Endothelial cell of umbilical vein (primary cell): ENCODE results near the gene ZNF652. TPM values are rescaled to one million over a fixed set of nuclear protein-coding genes. Genes with fewer than 3 reads are reported as not detected.

Source experiments
- BruUV-seq: library from RNA; stranded (reverse); fragments of 400-500 nt; replicated peaks from 2 replicates; lab custom pipeline; 2021; lab: Mats Ljungman, UMichigan
- CTCF ChIA-PET: fragments of 300-600, 350-600 bp; sonication (Branson Sonifier 250); formaldehyde crosslinking; loops from one replicate; lab custom pipeline; 2021; ENCODE audit warnings: antibody characterized with exemption, inconsistent platforms; lab: Charles Lee
- POLR2A ChIA-PET: fragments of 300-600, 350-600 bp; sonication (Branson Sonifier 250); formaldehyde crosslinking; loops from one replicate; lab custom pipeline; 2021; ENCODE audit warnings: antibody characterized with exemption, inconsistent platforms; lab: Charles Lee
- DNase-seq: peaks from one replicate; pipeline ENCODE4 v3.0.0-alpha.2; 2011; ENCODE audit warnings: low read depth, low spot score
- FAIRE-seq: peaks from 2 replicates; lab custom pipeline; 2011; peaks lifted over from hg19 to GRCh38; lab: Jason Lieb, UNC
- H2AFZ ChIP-seq: 2 replicates; pipeline ENCODE4 v1.6.0; 2012; ENCODE audit warnings: low read depth, low read length, control low read depth, inconsistent platforms
- H3K27ac ChIP-seq: 2 replicates; pipeline ENCODE4 v1.5.1; 2011; ENCODE audit warnings: low read depth, mild to moderate bottlenecking, control low read depth, low read length, moderate library complexity; ENCODE audit not compliant: insufficient read depth
- H3K27me3 ChIP-seq, 2 experiments: 2 replicates each; pipeline versions ENCODE4 v1.6.0 to v1.6.1; 2011; ENCODE audit warnings: low read length in 2 of 2, mixed read lengths in 1 of 2; ENCODE audit not compliant: control insufficient read depth in 2 of 2, insufficient read depth in 2 of 2
- H3K36me3 ChIP-seq, 2 experiments: 2 replicates in 1 of 2; 3 replicates in 1 of 2; pipeline ENCODE4 v1.5.1; 2011; ENCODE audit warnings: low read length in 2 of 2, mild to moderate bottlenecking in 1 of 2, moderate library complexity in 1 of 2; ENCODE audit not compliant: control insufficient read depth in 2 of 2, insufficient read depth in 2 of 2; ENCODE audit errors: extremely low read depth in 1 of 2
- H3K4me1 ChIP-seq: 3 replicates; pipeline ENCODE4 v1.5.1; 2011; ENCODE audit warnings: mild to moderate bottlenecking, low read length; ENCODE audit not compliant: control insufficient read depth, insufficient read depth; ENCODE audit errors: extremely low read depth
- H3K4me2 ChIP-seq: 2 replicates; pipeline ENCODE4 v1.6.1; 2011; ENCODE audit warnings: low read length, control low read depth, mixed read lengths; ENCODE audit not compliant: insufficient read depth
- H3K4me3 ChIP-seq, 3 experiments: fragments of 200-600 bp in 1 of 3; sonication (generic), shearing (Covaris generic) in 1 of 3; replicated peaks in 1 of 3; 2 replicates each; pipeline ENCODE4 v1.5.1; 2011 to 2016; ENCODE audit warnings: control low read depth in 3 of 3, low read length in 3 of 3, mild to moderate bottlenecking in 2 of 3, inconsistent platforms in 1 of 3, low read depth in 1 of 3, moderate library complexity in 1 of 3; ENCODE audit not compliant: insufficient read depth in 1 of 3
- H3K79me2 ChIP-seq: 2 replicates; pipeline ENCODE4 v1.6.0; 2012; ENCODE audit warnings: low read length, inconsistent platforms; ENCODE audit not compliant: control insufficient read depth, insufficient read depth
- H3K9ac ChIP-seq: replicated peaks from 2 replicates; pipeline ENCODE3; 2011; ENCODE audit warnings: low read length, control low read depth; ENCODE audit not compliant: insufficient read depth; ENCODE audit errors: extremely low read depth
- H3K9me1 ChIP-seq: replicated peaks from 3 replicates; pipeline ENCODE4 v1.6.0; 2011; ENCODE audit warnings: mild to moderate bottlenecking, low read length; ENCODE audit not compliant: control insufficient read depth, insufficient read depth; ENCODE audit errors: extremely low read depth
- H3K9me3 ChIP-seq: replicated peaks from 2 replicates; pipeline ENCODE4 v1.5.1; 2012; ENCODE audit warnings: low read length, inconsistent platforms; ENCODE audit not compliant: control insufficient read depth, insufficient read depth
- H4K20me1 ChIP-seq: replicated peaks from 2 replicates; pipeline ENCODE3; 2011; ENCODE audit warnings: mild to moderate bottlenecking, low read length; ENCODE audit not compliant: control insufficient read depth, insufficient read depth; ENCODE audit errors: extremely low read depth
- EZH2 ChIP-seq: IDR thresholded peaks from 2 replicates; pipeline ENCODE4 v1.6.1; 2012; ENCODE audit warnings: borderline replicate concordance, low read depth, mild to moderate bottlenecking, moderate library complexity, low read length, inconsistent platforms; ENCODE audit not compliant: severe bottlenecking
- FOS ChIP-seq: IDR thresholded peaks from 2 replicates; pipeline ENCODE4 v1.6.1; 2011; ENCODE audit warnings: mild to moderate bottlenecking, low read length, moderate library complexity, borderline replicate concordance; ENCODE audit not compliant: insufficient read depth
- GATA2 ChIP-seq: IDR thresholded peaks from 2 replicates; pipeline ENCODE4 v1.7.0; 2011; ENCODE audit warnings: low read depth, mild to moderate bottlenecking, moderate library complexity, mixed read lengths, low read length; ENCODE audit not compliant: insufficient read length, insufficient read depth
- JUN ChIP-seq: IDR thresholded peaks from 2 replicates; pipeline ENCODE4 v1.6.1; 2011; ENCODE audit warnings: borderline replicate concordance, low read depth; ENCODE audit not compliant: insufficient read length, insufficient read depth
- MAX ChIP-seq: IDR thresholded peaks from 2 replicates; pipeline ENCODE4 v1.6.1; 2011; ENCODE audit not compliant: insufficient read depth, insufficient read length
- MYC ChIP-seq: IDR thresholded peaks from one replicate; pipeline ENCODE4 v1.6.1; 2011; ENCODE audit warnings: mild to moderate bottlenecking, low read depth, low read length
- POLR2A ChIP-seq: IDR thresholded peaks from 2 replicates; pipeline ENCODE4 v1.6.1; 2012; ENCODE audit warnings: low read depth, mild to moderate bottlenecking, control low read depth, low read length
- POLR2AphosphoS5 ChIP-seq: IDR thresholded peaks from 2 replicates; pipeline ENCODE4 v1.6.1; 2012; ENCODE audit warnings: low read depth, mild to moderate bottlenecking, control low read depth, low read length, moderate library complexity; ENCODE audit not compliant: insufficient read depth
- dilution Hi-C: fragments of 300-500 bp; cut with MboI; formaldehyde crosslinking; loops from one replicate; pipeline ENCODE4 v1.15.0; 2019; ENCODE audit warnings: low sequenced_read_pairs; ENCODE audit not compliant: extremely low pct_ligation_motif_present
- intact Hi-C: fragments of 100-400 bp; cut with micrococcal nuclease; formaldehyde crosslinking; loops from one replicate; pipeline ENCODE4 v1.10.0; 2022
- polyA plus RNA-seq, 4 experiments: library from polyadenylated mRNA; depleted of rRNA in 3 of 4; stranded (reverse) in 3 of 4; unstranded in 1 of 4; fragments of >200 nt; gene quantifications; 2 replicates each; pipeline versions ENCODE4 v1.2.1 to v1.2.3, GENCODE V29; 2011 to 2012; ENCODE audit warnings: missing spikeins in 1 of 4
- total RNA-seq: library from RNA; stranded (reverse); gene quantifications from 2 replicates; pipeline ENCODE4 v1.2.3, GENCODE V29; 2021
- TF ChIP-seq, protein P1 (sequence below), 2 donors: IDR thresholded peaks; 1 replicate in 1 of 2; 2 replicates in 1 of 2; pipeline ENCODE4 v1.5.1; 2011; ENCODE audit warnings: low read length in 2 of 2, mild to moderate bottlenecking in 2 of 2, moderate library complexity in 2 of 2, control low read depth in 1 of 2, inconsistent platforms in 1 of 2, low read depth in 1 of 2; ENCODE audit not compliant: insufficient read depth in 1 of 2; ENCODE audit errors: extremely low read depth in 1 of 2

ZNF652 gene
- total and polyA plus RNA-seq, 2 donors (not counting 3 experiments of a cell fraction or from before 2014, with no cell fraction given), result 6.1 to 18.6 TPM

- no TSS peak for BruUV-seq
- Histone ChIP-seq H2AFZ (no peak overlapping the region), H3K79me2 (no peaks in the 10 kb centered on the region), H3K27me3 (no peaks in the 10 kb centered on the region), H3K36me3 (peaks cover 0 to 7% of the 10 kb centered on the region in 2 experiments), H3K4me1 (no peaks in the 10 kb centered on the region), H3K9me3 (no peaks in the 10 kb centered on the region), H3K4me3 (no peak overlapping the region), H4K20me1 (no peaks in the 10 kb centered on the region), H3K27ac (no peak overlapping the region), H3K9me1 (no peaks in the 10 kb centered on the region), H3K4me2 (no peak overlapping the region), H3K9ac (no peak overlapping the region)
- TF ChIP-seq POLR2AphosphoS5, result no peak
- no peak for TF ChIP-seq MAX
- TF ChIP-seq JUN, result no peak
- no peak for TF ChIP-seq POLR2A
- no peak for TF ChIP-seq FOS
- TF ChIP-seq GATA2, result no peak
- TF ChIP-seq, protein P1, sequence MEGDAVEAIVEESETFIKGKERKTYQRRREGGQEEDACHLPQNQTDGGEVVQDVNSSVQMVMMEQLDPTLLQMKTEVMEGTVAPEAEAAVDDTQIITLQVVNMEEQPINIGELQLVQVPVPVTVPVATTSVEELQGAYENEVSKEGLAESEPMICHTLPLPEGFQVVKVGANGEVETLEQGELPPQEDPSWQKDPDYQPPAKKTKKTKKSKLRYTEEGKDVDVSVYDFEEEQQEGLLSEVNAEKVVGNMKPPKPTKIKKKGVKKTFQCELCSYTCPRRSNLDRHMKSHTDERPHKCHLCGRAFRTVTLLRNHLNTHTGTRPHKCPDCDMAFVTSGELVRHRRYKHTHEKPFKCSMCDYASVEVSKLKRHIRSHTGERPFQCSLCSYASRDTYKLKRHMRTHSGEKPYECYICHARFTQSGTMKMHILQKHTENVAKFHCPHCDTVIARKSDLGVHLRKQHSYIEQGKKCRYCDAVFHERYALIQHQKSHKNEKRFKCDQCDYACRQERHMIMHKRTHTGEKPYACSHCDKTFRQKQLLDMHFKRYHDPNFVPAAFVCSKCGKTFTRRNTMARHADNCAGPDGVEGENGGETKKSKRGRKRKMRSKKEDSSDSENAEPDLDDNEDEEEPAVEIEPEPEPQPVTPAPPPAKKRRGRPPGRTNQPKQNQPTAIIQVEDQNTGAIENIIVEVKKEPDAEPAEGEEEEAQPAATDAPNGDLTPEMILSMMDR (IDR thresholded peaks at IDR 0.05; ENCODE audit: extremely low read depth in 1 of 2, insufficient read depth in 1 of 2, low read depth in 1 of 2, low read length in 2 of 2), result no peak
- no peak for TF ChIP-seq MYC
- TF ChIP-seq EZH2, result no peak
- dilution Hi-C loops (no loop called here), intact Hi-C loops (no loop called here)
- POLR2A ChIA-PET, result interaction anchor here (0.7 kb wide), 1 partner anchor 829 kb away, joined by 9 read pairs; no protein-coding TSS in a partner anchor
- CTCF ChIA-PET, result interaction anchor here (0.7 to 7.1 kb wide), 5 partner anchors 12 to 113 kb away, joined by 3 to 140 read pairs (median 3); partner anchors contain the start of gene PHOSPHO1
- DNase-seq (no peak), FAIRE-seq (no peak)
These were observed 67.9 kb downstream of the ZNF652 start for GRCh38 chr17:49294122-49294521.
